Activated T-helper 9 cell treated with anti-CD3 and anti-CD28 coated beads, Interleukin-2, amount 50 U/mL, for 16 hours (primary cell): ENCODE measurements around the gene ABHD17C.
A peak's percentile ranks its signal among the peaks of the same experiment; 100 is the strongest.

ENCODE experiments used
- DNase-seq: peaks from one replicate; pipeline ENCODE4 v3.0.0-alpha.2; 2020; ENCODE audit warnings: low read depth

ABHD17C gene

DNA sequence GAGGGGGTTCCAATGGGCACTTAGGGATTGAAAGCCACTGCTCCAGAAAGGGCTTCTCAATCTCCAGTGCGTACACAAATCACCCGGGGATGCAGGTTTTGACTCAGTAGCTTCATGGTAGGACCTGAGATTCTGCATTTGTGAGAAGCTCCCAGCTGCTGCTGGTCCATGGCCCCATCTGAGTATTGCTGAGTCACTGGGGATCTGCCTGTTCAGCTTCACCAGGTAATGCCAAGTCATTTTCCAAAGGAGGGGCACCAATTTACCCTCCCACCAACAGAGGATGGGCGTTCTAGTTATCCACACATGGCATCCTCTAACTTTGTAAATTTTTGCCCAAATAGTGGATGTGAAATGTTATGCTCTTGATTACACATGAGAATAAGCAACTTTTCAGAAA is 71.2 kb downstream of the ABHD17C start:
- DNase-seq, result no peak

DNA sequence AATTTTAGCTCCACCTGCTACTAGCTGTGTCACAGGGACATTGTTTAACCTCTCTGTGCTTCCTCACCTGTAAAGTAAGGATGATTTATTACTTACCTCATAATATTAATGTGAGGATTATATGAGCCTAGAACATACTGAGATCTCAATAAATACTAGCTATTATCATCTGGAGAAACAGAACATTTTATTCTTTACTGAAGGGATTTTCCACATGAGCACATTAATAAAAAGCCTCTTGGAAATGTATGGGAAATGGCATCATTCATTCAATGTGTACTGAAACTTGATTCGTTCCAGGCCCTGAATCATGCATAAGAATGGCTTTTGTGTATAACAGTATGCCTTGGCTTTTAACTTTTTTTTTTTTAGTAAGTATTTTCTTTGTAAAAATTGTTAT is 73.0 kb downstream of the ABHD17C start:
- no peak for DNase-seq

DNA sequence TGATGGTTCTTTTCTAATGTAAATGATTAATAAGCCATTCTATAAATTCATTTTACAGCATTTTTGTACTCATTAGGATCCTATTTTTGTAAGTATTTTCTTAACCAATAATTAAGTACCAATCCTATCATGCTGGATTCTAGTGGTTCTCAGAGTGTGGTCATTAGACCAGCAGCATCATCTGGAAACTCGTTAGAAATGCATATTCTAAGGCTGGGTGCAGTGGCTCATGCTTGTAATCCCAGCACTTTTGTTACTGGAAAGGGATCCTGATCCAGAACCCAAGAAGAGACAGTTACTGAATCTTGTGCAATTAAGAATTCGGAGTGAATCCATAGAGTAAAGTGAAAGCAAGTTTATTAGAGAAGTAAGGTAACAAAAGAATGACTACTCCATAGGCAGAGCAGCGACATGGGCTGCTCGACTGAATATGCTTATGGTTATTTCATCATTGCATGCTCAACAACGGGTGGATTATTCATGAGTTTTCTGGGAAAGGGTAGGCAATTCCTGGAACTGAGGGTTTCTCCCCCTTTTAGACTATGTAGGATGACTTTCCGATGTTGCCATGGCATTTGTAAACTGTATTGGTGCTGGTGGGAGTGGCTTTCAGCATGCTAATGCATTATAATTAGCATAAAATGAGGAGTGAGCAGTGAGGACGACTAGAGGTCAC is 74.2 kb downstream of the ABHD17C start:
- DNase-seq, result no peak

DNA sequence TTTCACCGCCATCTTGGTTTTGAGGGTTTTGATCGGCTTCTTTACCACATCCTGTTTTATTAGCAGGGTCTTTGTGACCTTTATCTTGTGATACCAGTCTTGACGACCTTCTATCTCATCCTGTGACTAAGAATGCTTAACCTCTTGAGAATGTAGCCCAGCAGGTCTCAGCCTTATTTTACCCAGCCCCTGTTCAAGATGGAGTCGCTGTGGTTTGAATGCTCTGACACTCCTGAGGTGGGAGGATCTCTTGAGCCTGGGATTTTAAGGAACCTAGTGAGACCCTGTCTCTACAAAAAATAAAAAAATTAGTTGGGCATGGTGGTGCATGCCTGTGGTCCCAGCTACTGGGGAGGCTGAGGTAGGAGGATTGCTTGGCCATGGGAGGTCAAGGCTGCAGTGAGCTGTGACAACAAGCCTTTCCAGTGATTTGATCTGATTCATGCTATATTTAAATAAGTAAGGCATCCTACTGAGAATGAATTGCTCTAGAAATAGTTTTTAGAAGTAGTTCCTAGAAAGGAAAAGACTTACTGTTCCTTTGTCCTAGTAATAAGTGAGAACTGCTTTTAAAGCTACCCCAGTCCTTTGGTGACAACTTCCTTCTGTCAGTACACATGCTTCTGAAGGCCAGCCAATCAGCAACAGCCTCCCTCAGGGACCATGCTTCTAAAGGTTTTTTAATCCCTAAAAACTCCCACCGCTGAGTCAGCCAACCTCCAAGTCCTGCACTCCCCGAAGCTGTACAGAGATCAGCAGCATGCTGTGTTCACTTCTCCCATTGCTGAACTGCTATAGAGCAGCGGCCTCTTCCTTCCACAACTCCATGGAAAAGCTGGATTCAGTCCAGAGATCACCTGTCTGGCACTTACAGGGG is 75.0 kb downstream of the ABHD17C start:
- no peak for DNase-seq

DNA sequence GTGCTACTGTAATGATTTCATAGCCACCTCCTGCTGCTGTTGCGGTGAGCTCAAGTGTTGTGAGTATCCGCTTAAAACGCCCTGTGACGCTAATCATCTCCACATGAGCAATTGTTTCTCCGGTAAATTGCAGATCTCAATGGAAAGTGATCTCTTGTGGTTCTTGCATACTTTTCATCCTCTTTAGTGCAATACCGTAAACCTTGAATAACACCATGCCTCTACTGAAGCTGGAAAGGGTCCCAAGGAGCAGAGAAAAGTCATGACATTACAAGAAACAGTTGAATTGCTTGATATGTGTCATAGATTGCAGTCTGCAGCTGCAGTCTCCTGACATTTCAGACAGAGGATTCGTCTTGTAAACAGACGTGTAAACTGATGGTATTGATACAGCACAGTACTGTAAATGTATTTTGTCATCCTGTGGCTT is 78.0 kb downstream of the ABHD17C start:
- no peak for DNase-seq

DNA sequence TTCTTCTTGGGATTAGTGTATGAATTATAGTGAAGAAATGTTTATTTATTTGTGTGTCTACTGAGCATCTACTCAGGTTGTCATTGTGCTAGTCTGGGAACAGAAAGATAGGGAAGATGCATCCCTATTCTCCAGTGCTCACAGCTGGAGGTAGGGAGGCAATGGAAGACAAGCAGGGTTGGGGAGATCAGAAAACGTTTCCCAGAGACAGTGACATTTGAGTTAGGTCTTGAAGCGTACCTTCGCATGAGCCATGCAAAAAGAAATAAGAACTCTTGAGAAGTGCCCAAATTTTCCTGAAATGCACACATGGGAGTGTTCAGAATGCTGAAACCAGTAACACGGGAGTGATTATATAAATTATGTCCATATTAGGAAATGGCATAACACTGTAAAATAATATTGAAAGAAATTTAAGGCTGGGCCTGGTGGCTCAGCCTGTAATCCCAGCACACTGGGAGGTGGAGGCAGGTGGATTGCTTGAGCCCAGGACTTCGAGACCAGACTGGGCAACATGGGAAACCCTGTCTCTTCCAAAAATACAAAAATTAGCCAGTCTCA is 78.8 kb downstream of the ABHD17C start:
- no peak for DNase-seq

DNA sequence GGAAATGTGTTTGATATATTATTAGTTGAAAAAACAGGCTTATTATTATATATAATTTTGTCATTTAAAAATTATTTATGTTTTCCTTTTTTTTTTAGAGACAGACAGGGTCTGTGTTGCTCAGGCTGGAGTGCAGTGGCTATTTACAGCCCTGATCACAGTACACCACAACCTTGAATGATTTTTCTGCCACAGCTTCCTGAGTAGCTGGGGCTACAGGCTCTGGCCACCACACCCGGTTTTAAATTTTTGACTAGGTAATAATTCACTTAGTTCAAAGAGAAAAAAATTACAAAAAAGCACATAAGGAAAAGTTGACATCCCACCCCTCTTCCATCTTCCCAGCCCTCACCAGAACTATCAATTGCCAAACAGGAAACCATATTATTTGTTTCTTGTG is 79.4 kb downstream of the ABHD17C start:
- DNase-seq, result no peak

DNA sequence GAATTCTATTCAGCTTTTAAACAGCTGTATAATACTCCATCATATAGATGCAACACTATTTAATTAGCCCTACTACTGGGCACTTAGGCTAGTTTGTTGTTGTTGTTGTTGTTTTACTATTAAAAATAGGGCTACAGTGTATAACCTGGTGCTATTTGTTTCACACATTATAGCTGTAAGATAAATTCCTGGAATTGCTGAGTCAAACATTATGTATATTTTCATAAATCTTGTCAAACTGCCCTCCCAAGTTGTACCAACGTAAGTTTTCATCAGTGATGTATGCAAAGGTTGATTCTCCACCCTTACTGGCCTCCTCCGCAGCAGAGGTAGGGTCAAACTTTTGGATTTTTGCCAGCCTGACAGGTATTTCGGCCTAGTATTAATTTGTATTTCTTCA is 80.2 kb downstream of the ABHD17C start:
- DNase-seq, result no peak

DNA sequence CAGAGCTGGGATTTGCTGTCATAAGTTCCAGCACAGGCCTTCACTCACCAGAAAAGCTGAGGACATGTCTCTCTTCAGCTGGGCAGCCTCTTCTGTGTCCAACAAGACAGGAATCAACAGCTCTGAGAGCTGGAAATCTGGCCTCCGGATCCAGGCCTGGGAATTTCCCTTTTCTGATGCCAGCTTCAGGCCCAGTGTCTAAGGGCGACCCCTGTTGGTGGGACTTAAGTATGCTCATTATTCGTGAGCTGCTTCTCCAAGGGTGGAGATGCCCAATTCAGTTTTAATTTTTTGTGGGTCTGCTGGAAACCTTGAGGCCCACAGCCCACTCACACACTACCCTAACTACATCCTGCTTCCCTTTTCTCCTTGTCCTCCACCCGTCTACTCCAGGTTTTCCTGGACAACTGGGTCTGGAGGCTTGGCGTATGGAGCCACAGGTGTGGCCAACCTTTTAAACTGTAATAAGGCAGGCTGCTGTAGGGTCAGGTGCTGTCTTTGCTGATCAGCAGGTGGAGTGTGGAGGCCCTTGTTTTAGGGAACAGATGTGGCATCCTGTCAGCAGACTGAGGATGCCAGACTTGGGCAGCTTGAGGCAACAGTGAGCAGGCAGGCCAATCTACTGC is 81.4 kb downstream of the ABHD17C start:
- DNase-seq, result peak; percentile 33

DNA sequence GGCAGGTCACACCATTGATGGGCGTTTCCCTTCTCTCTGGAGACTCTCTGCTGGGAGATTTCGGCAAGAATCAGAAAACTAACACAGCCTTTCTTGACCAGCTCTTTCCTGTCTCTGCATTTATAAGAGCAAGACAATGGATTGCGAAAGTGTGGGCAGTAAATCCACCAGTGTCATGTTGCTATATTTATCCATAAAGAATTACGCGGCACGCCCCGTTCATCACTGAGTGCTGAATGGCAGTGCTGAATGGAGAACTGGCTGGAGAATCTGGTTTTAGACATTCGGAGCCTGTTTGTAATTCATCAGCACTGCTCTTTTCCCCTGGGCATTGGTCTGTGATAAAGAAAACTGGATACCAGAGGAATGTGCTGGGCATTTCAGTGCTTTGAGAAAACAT is 82.0 kb downstream of the ABHD17C start:
- no peak for DNase-seq

DNA sequence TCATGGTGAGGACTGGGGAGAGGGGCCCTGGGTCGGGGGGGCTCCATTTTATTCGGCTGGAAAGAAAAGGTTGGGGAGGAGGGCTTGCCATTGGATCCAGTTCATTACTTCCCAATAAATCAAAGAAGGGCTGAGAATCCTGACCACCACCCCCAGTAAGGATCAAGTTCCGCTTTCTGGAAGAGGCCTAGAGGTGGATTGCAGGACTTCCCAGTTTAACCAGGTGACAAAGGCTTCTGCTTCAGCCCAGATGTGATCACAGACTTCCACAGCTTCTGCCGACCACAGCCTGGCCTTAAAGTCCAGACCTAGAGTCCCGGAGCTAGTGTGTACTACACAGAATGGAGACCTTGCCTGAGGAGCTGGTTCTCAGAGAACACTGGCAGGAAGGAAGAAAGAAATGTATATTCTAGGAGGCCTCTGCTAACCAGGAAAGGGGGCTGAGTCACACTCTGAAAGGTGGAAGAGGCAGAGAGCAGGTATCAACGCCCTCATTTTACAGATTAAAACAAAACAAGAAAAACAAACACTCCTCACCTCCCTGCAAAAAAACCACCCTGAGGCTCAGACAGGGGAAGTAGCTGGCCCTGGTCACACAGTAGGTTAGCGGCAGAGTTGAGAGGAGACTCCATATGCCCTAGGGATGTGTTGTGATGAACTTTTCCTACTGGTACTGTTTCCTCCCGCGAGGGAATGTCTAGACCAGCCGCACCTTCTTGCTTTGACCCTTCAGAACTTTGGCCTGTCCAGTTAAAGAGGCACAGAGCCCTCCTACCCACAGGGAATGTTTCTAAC is 82.9 kb downstream of the ABHD17C start:
- DNase-seq, result no peak

DNA sequence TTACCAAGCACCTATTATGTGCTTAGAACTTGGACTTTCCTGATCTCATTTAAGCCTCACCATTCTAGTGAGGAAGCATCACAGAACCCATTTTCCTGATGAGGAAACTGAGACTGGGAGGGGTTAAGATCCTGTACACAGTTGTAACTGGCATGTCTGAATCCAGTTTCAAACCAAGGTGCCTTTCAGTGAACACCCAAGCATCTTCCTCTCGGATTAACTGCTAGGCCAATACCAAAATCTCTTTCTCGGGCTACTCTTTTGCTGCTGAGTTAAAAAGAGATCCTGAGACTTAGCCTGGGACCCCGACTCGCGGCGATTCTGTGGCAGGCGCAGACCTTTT is 83.5 kb downstream of the ABHD17C start:
- no peak for DNase-seq

DNA sequence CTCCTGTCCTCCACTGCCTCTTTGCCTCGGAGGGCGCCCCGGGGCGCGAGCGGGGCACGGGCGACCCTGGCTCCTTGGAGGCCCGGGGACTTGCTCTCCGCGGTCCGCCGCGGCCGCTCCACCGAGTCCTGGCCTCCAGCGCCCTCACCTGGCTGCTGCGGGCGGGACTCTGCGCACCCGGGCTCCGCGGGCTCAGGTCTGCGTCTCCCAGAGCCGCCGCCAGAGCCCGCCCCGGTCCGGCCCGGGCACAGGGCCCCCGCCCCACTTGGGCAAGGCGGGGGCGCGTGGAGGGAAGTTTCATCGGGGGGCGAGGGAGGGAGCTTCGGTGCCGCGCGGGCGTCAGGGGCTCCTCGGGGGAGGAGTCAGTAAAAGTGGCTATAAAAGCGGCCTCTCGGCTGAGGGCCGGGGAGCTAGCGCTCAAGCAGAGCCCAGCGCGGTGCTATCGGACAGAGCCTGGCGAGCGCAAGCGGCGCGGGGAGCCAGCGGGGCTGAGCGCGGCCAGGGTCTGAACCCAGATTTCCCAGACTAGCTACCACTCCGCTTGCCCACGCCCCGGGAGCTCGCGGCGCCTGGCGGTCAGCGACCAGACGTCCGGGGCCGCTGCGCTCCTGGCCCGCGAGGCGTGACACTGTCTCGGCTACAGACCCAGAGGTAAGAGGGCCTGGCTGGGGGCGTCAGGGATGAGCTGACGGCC is 84.0 kb downstream of the ABHD17C start, which contains the start of gene CEMIP:
Gene CEMIP, plus strand, starts transcription at position 407 of the 694 bp plus-strand sequence. CDS start 94,510 bp downstream, outside the sequence.
- DNase-seq, result no peak

DNA sequence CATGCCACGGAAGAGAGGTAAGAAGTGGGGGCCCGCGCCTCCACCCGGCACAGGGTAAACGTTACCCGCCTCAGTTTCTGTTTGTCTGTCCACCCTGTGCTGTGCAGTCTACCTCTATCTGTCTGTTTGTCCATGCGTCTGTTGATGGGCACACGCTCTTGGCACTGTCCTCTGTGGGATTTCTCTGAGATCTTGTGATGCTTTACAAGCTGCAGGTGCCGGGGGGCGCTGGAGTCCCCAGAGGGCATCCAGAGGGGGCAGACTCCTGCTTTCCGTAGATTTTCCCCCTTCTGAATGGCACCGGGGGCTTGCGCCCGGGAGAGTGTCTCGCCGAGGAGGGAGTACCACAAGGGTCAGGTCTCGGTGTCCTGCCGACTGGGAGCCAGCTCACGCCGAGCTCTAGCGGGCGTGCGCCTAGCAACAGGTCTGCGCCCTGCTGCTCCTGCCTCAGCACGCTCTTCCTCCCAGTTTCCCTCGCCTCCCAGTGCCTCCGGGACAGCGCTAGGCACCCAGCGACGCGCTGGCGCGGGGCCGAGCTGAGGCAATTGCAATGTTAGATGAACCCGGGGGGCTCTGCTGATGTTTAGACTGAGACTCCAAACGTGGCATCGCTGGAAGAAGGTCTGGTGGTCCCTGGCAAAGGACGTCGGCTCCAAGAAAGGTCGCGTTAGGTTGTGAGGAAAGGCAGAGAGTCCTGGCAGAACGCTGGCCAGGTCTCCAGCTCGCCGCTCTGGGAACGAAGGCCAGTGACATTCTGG is 84.7 kb downstream of the ABHD17C start:
- no peak for DNase-seq

DNA sequence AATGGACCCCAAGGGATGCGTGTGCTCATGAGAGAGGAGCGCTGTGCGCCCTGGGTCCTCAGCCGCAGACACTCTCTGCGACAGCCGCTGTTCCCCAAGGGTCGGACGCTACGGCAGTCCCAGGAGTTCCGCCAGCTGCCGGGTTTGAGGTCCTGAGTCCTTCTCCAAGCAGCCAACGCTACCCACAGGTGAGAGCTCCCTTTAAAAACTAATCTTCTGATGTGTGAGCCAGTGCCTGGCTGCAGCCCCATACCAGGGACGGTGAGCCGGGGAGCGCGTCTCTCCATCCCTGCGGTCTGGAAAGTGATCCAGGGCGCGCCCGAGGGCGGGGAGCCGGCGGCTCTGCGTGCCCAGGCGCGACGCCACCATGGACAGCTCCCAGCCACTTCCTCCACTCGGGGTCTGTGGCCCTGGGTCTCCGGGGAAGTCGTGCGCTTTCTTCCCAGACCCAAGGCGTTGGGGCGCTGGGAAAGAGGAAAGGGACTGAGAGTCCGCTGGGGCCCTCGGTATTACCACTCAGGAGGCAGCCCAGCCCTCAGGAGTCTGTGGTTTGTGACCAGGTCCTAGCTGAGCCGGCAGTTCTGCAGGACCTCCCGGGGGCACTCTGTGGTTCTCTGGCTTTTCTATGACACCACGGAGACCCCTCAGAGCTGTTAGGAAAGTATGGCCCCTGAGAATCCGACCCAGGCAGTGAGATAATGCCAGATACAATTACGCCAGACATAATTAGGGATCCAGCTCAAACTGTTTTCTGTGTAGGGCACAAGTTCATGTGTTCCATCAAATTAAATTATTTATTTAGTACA is 85.5 kb downstream of the ABHD17C start:
- no peak for DNase-seq

DNA sequence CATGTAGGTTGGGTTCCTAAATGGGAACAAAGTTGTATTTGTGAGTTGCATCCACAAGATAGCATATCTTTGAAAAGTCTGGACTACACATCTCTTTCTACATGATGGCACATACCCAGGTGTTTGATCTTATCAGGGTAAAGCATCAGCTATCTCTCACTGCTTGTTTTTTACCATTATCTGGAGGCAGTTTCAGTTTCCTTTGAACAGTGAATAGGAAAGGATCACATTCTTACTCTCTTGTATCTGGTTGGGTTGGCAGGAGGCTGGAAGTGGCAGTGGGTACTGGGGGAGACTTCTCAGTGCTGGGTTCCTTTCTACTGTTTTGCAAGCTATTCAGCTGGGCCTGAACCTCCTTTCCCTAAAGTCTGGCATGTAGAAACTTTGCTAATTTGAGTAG is 88.2 kb downstream of the ABHD17C start:
- no peak for DNase-seq

DNA sequence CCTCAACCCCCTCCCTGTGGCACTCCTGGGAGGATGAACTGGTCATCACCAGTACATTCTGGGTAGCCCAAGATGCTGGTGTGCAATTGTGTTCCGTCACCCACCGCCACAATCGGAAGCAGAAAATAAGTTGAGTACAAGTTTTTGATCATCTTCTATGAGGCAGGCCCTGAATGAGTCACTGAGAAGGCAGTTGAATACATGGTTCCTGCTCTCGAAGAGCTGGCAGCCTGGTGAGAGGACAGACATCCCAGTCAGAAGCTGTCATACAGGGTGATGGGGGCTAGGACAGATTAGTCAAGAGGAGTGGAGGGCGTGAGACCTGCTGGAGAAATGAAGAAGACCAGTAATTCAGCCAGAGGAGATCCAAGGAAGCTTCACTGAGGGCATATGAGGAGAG is 90.2 kb downstream of the ABHD17C start:
- DNase-seq, result no peak

DNA sequence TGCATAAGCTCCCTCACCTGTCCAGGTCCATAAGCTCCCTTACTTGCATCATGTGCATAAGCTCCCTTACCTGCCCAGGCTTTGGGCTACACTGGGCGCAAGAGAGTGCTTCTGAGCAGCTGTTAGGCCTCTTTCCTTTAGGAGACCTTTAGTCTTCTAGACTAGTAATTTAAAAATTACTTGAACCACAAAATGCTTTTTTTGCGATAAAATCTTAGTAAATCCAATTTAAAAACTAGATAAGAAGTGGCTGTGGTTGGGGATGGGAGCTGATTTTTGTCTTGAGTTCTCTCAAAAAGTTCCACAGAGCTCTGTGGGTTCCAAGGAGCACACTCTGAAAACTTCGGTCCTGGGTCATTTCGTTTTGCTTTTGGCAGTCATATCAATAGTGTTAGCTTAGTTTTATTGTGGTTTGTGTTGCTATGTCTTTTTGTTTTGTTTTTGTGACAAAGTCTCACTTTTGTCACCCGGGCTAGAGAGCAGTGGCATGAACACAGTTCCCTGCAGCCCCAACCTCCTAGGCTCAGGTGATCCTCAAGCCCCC is 90.8 kb downstream of the ABHD17C start:
- no peak for DNase-seq

DNA sequence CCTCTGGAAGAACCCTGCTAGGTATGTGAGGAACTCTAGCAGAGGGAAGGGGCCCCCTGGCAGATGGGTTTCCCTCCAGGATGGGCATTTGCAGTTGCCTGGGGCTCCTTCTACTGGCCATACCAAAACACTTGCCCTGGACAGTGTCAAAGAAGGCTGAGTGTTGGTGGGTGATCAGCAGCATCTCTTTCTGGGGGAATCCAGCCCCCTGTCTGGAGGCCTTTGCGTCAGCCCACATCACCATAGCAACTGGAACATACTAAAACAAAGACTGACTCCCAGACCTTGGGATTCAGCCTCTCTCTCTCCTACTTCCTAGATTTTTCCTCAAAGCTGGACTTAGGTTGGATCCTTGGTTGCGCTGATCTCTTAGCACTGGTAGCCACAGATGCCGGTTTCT is 92.2 kb downstream of the ABHD17C start:
- no peak for DNase-seq
